Measurements from ENCODE around the gene NFATC3. TPM values are rescaled to one million over a fixed set of nuclear protein-coding genes. Genes with fewer than 3 reads are reported as not detected.
A peak's percentile ranks its signal among the peaks of the same experiment; 100 is the strongest.

NFATC3 gene
- total RNA-seq, 2 donors from 2014 or later: 15.5 to 19.5 TPM

- ATAC-seq: no peak
Observed at GRCh38 chr16:68257906-68258800, 173.0 kb downstream of the NFATC3 start.

GRCh38 chr16:68259007-68259825 is 174.0 kb downstream of the NFATC3 start:
- Histone ChIP-seq H3K27me3 (no peaks in the 10 kb centered on the region), H3K9me3 (no peaks in the 10 kb centered on the region), H3K4me1 (peaks cover 8% of the 10 kb centered on the region), H3K27ac (no peak overlapping the region), H3K4me3 (no peak overlapping the region), H3K36me3 (replicated peaks in 1 of 2; ENCODE audit: insufficient read depth in 1 of 2, low read depth in 2 of 2) (peaks cover 0 to 3% of the 10 kb centered on the region in 2 donors)
- no peak for DNase-seq
- 89 to 93% methylated on average over 7 to 27 of the region's 27 CpGs for WGBS, 2 donors
- ATAC-seq: no peak
- intact Hi-C loops (cut with DNase I): no loop called here
- TF ChIP-seq POLR2A (IDR thresholded peaks at IDR 0.05): no peak
- TF ChIP-seq CTCF (IDR thresholded peaks at IDR 0.05): no peak

More at GRCh38 chr16:68257906-68258800, 173.0 kb downstream of the NFATC3 start:
- WGBS, 2 donors: 74 to 82% methylated on average over 11 to 13 of the region's 13 CpGs
- TF ChIP-seq CTCF (IDR thresholded peaks at IDR 0.05) (no peak), POLR2A (IDR thresholded peaks at IDR 0.05) (no peak)
- no peak overlapping the region for H3K27ac ChIP-seq
- intact Hi-C loops (cut with DNase I): no loop called here
- no peaks in the 10 kb centered on the region for H3K9me3 ChIP-seq
- DNase-seq: no peak
- no peaks in the 10 kb centered on the region for H3K4me1 ChIP-seq
- peaks cover 0 to 3% of the 10 kb centered on the region in 2 donors for H3K36me3 ChIP-seq (replicated peaks in 1 of 2; ENCODE audit: insufficient read depth in 1 of 2, low read depth in 2 of 2)
- H3K4me3 ChIP-seq: no peak overlapping the region
- H3K27me3 ChIP-seq: no peaks in the 10 kb centered on the region

GRCh38 chr16:68263559-68264127 is 178.5 kb downstream of the NFATC3 start:
- TF ChIP-seq CTCF (IDR thresholded peaks at IDR 0.05) (no peak), POLR2A (IDR thresholded peaks at IDR 0.05) (no peak)
- no peak for ATAC-seq
- H3K9me3 ChIP-seq: no peaks in the 10 kb centered on the region
- DNase-seq: no peak
- WGBS, 2 donors: 38 to 53% methylated on average over 7 to 11 of the region's 11 CpGs
- H3K4me3 ChIP-seq: peak overlapping the region; percentile 28 to 64
- intact Hi-C loops (cut with DNase I): loop anchor here (5.0 kb wide), 1 partner anchor 64 kb away; no protein-coding TSS in a partner anchor
- H3K27me3 ChIP-seq: no peaks in the 10 kb centered on the region
- H3K27ac ChIP-seq: peak overlapping the region; percentile 39 to 84 (median 72)
- H3K4me1 ChIP-seq: peaks cover 17% of the 10 kb centered on the region
- no peaks in the 10 kb centered on the region for H3K36me3 ChIP-seq (replicated peaks in 1 of 2; ENCODE audit: insufficient read depth in 1 of 2, low read depth in 2 of 2)

- Histone ChIP-seq H3K36me3 (replicated peaks in 1 of 2; ENCODE audit: insufficient read depth in 1 of 2, low read depth in 2 of 2) (no peaks in the 10 kb centered on the region), H3K27me3 (no peaks in the 10 kb centered on the region), H3K4me1 (peaks cover 17% of the 10 kb centered on the region), H3K9me3 (no peaks in the 10 kb centered on the region), H3K27ac (peak within 1 kb of the TSS; percentile 59 to 84 (median 72)), H3K4me3 (peak within 1 kb of the TSS; percentile 34 to 64)
- 0% methylated on average over 15 to 62 of the region's 123 CpGs for WGBS, 2 donors
- DNase-seq (peak; percentile 65 to 77 (median 68)), ATAC-seq (peak; percentile 83)
- intact Hi-C loops (cut with DNase I): loop anchor here (5.0 kb wide), 1 partner anchor 63 kb away; no protein-coding TSS in a partner anchor
- peak in 2 of 3 donors; percentile 8 to 24 for TF ChIP-seq POLR2A (IDR thresholded peaks at IDR 0.05)
- peak; percentile 45 to 70 (median 61) for TF ChIP-seq CTCF (IDR thresholded peaks at IDR 0.05)
Observed at GRCh38 chr16:68264128-68265077, 179.2 kb downstream of the NFATC3 start, which contains the start of gene SLC7A6. Gene SLC7A6, plus strand, starts transcription at chr16:68264526. Its CDS starts 10,201 bp downstream, at chr16:68274727.

Measured in body of pancreas (tissue), 4 donors.